H1 (cell line): ENCODE results near the gene ZNF248. TPM values are rescaled to one million over a fixed set of nuclear protein-coding genes. Genes with fewer than 3 reads are reported as not detected.

Experiments used
- CTCF ChIA-PET: fragments of 300-600 bp; sonication (Branson Sonifier 250); formaldehyde crosslinking; loops from one replicate; lab custom pipeline; 2021; ENCODE audit not compliant: partially characterized antibody; lab: Charles Lee
- POLR2A ChIA-PET: fragments of 300-600 bp; sonication (Branson Sonifier 250); formaldehyde crosslinking; loops from one replicate; lab custom pipeline; 2021; ENCODE audit warnings: inconsistent platforms; ENCODE audit not compliant: partially characterized antibody; lab: Charles Lee
- DNase-seq, 2 experiments: peaks; one replicate each; pipeline versions ENCODE4 v3.0.0 to v3.0.0-alpha.2; 2010 to 2022; ENCODE audit warnings: low spot score in 2 of 2, low read depth in 1 of 2, mixed read lengths in 1 of 2
- FAIRE-seq: peaks from 2 replicates; lab custom pipeline; 2011; peaks lifted over from hg19 to GRCh38; lab: Jason Lieb, UNC
- H2AFZ ChIP-seq: 2 replicates; pipeline ENCODE4 v1.8.1; 2012; ENCODE audit warnings: low read length, inconsistent platforms
- H2AK5ac ChIP-seq: 2 replicates; pipeline ENCODE4 v1.6.1; 2013; ENCODE audit warnings: low read depth, low read length
- H2BK120ac ChIP-seq: replicated peaks from 2 replicates; pipeline ENCODE3; 2013; ENCODE audit warnings: low read depth, low read length, inconsistent platforms
- H2BK12ac ChIP-seq: 2 replicates; pipeline ENCODE4 v1.6.1; 2013; ENCODE audit warnings: low read depth, low read length
- H2BK15ac ChIP-seq: 2 replicates; pipeline ENCODE4 v1.6.1; 2013; ENCODE audit warnings: low read length
- H2BK20ac ChIP-seq: 2 replicates; pipeline ENCODE4 v1.6.1; 2013; ENCODE audit warnings: low read length
- H2BK5ac ChIP-seq: 2 replicates; pipeline ENCODE4 v1.6.1; 2013; ENCODE audit warnings: low read depth, low read length
- H3K14ac ChIP-seq: 2 replicates; pipeline ENCODE4 v1.6.1; 2013; ENCODE audit warnings: inconsistent platforms; ENCODE audit not compliant: insufficient read length
- H3K18ac ChIP-seq: 2 replicates; pipeline ENCODE4 v1.6.1; 2013; ENCODE audit warnings: low read length; ENCODE audit errors: extremely low read depth
- H3K23ac ChIP-seq: 2 replicates; pipeline ENCODE4 v1.6.1; 2013; ENCODE audit warnings: inconsistent platforms; ENCODE audit not compliant: insufficient read length
- H3K23me2 ChIP-seq: 2 replicates; pipeline ENCODE4 v1.6.1; 2013; ENCODE audit warnings: low read depth, low read length
- H3K27ac ChIP-seq: 2 replicates; pipeline ENCODE4 v1.6.1; 2011; ENCODE audit warnings: low read depth, low read length, inconsistent platforms
- H3K27me3 ChIP-seq, 4 experiments: replicated peaks in 1 of 4; 1 replicate in 1 of 4; 2 replicates in 3 of 4; pipeline versions ENCODE4 v1.6.1 to v1.8.1; 2011 to 2013; ENCODE audit warnings: low read length in 3 of 4, mild to moderate bottlenecking in 3 of 4, inconsistent platforms in 2 of 4, mixed read lengths in 2 of 4, moderate library complexity in 1 of 4; ENCODE audit not compliant: control insufficient read depth in 3 of 4, insufficient read depth in 3 of 4; ENCODE audit errors: extremely low read depth in 1 of 4
- H3K36me3 ChIP-seq, 4 experiments: 2 replicates each; pipeline versions ENCODE4 v1.6.1 to v1.8.1; 2011 to 2013; ENCODE audit warnings: mild to moderate bottlenecking in 4 of 4, low read length in 3 of 4, moderate library complexity in 2 of 4, control low read depth in 1 of 4, inconsistent platforms in 1 of 4; ENCODE audit not compliant: insufficient read depth in 4 of 4, control insufficient read depth in 2 of 4
- H3K4ac ChIP-seq: replicated peaks from 2 replicates; pipeline ENCODE3; 2013; ENCODE audit warnings: low read length, low read depth, mixed read lengths, inconsistent platforms; ENCODE audit not compliant: insufficient read length
- H3K4me1 ChIP-seq, 4 experiments: replicated peaks in 1 of 4; 1 replicate in 1 of 4; 2 replicates in 3 of 4; pipeline versions ENCODE4 v1.6.1 to v1.8.1; 2011 to 2013; ENCODE audit warnings: low read length in 3 of 4, inconsistent platforms in 2 of 4, mixed read lengths in 1 of 4; ENCODE audit not compliant: insufficient read depth in 4 of 4, control insufficient read depth in 3 of 4
- H3K4me2 ChIP-seq, 2 experiments: 2 replicates each; pipeline versions ENCODE4 v1.6.1 to v1.8.1; 2011 to 2013; ENCODE audit warnings: low read depth in 2 of 2, low read length in 2 of 2, control low read depth in 1 of 2, inconsistent platforms in 1 of 2, mild to moderate bottlenecking in 1 of 2; ENCODE audit not compliant: insufficient read depth in 1 of 2
- H3K4me3 ChIP-seq, 4 experiments: fragments of 200-600, 300-600 bp in 1 of 4; sonication (generic), shearing (Covaris generic), sonication (Bioruptor Twin) in 1 of 4; 2 replicates each; pipeline versions ENCODE4 v1.5.1 to v1.8.1; 2011 to 2016; ENCODE audit warnings: low read length in 4 of 4, low read depth in 3 of 4, control low read depth in 2 of 4, inconsistent platforms in 2 of 4, mild to moderate bottlenecking in 2 of 4, mixed read lengths in 1 of 4, moderate library complexity in 1 of 4; ENCODE audit not compliant: insufficient read depth in 2 of 4; ENCODE audit errors: extremely low read depth in 1 of 4
- H3K56ac ChIP-seq: replicated peaks from 2 replicates; pipeline ENCODE3; 2013; ENCODE audit warnings: low read depth, mild to moderate bottlenecking, mixed read lengths, low read length, inconsistent platforms; ENCODE audit not compliant: insufficient read length
- H3K79me1 ChIP-seq: 2 replicates; pipeline ENCODE4 v1.6.1; 2013; ENCODE audit warnings: low read depth, low read length, control low read depth
- H3K79me2 ChIP-seq, 2 experiments: 2 replicates each; pipeline versions ENCODE4 v1.6.1 to v1.8.1; 2012 to 2013; ENCODE audit warnings: low read length in 2 of 2, mild to moderate bottlenecking in 2 of 2, inconsistent platforms in 1 of 2; ENCODE audit not compliant: insufficient read depth in 2 of 2, control insufficient read depth in 1 of 2
- H3K9ac ChIP-seq, 4 experiments: replicated peaks in 1 of 4; 1 replicate in 1 of 4; 2 replicates in 3 of 4; pipeline versions ENCODE4 v1.6.1 to v1.8.1; 2011 to 2013; ENCODE audit warnings: low read depth in 3 of 4, low read length in 3 of 4, control low read depth in 2 of 4, mild to moderate bottlenecking in 2 of 4, moderate library complexity in 2 of 4, inconsistent platforms in 1 of 4; ENCODE audit errors: extremely low read depth in 1 of 4
- H3K9me3 ChIP-seq, 2 experiments: 2 replicates each; pipeline versions ENCODE4 v1.6.1 to v1.8.1; 2012 to 2013; ENCODE audit warnings: mild to moderate bottlenecking in 2 of 2, moderate library complexity in 2 of 2, control low read depth in 1 of 2, inconsistent platforms in 1 of 2, low read depth in 1 of 2, low read length in 1 of 2, mixed read lengths in 1 of 2; ENCODE audit not compliant: insufficient read depth in 2 of 2
- H4K20me1 ChIP-seq, 2 experiments: replicated peaks in 1 of 2; 2 replicates each; pipeline versions ENCODE3 to v1.8.1; 2011 to 2013; ENCODE audit warnings: inconsistent platforms in 2 of 2, low read length in 2 of 2, mild to moderate bottlenecking in 1 of 2; ENCODE audit not compliant: insufficient read depth in 2 of 2, control insufficient read depth in 1 of 2
- H4K5ac ChIP-seq: 2 replicates; pipeline ENCODE4 v1.6.1; 2013; ENCODE audit warnings: low read length, low read depth, mixed read lengths, inconsistent platforms; ENCODE audit not compliant: insufficient read length
- H4K8ac ChIP-seq: 2 replicates; pipeline ENCODE4 v1.8.0; 2013; ENCODE audit warnings: mild to moderate bottlenecking, moderate library complexity, low read length, inconsistent platforms; ENCODE audit not compliant: insufficient read depth; ENCODE audit errors: extremely low read depth
- H4K91ac ChIP-seq: replicated peaks from 2 replicates; pipeline ENCODE3; 2013; ENCODE audit warnings: low read length, mixed read lengths, inconsistent platforms; ENCODE audit not compliant: insufficient read length
- FOSL1 ChIP-seq: IDR thresholded peaks from 2 replicates; pipeline ENCODE4 v1.6.1; 2011; ENCODE audit warnings: mild to moderate bottlenecking, low read depth, low read length, moderate library complexity; ENCODE audit not compliant: insufficient read depth
- JUN ChIP-seq: IDR thresholded peaks from 2 replicates; pipeline ENCODE4 v1.6.1; 2011; ENCODE audit warnings: low read depth, mild to moderate bottlenecking, improper control_type of control experiment, low read length
- NANOG ChIP-seq: IDR thresholded peaks from 2 replicates; pipeline ENCODE4 v1.6.1; 2011; ENCODE audit warnings: low read length, low read depth, mild to moderate bottlenecking, inconsistent platforms; ENCODE audit not compliant: insufficient read depth, poor library complexity, severe bottlenecking
- RNF2 ChIP-seq: fragments of 200-900, 300-1000 bp; sonication (generic); IDR thresholded peaks from 2 replicates; pipeline ENCODE4 v1.7.1; 2016; ENCODE audit warnings: borderline replicate concordance, low read depth, mild to moderate bottlenecking, antibody characterized with exemption, low read length; ENCODE audit not compliant: poor library complexity, severe bottlenecking; ENCODE audit errors: missing control alignments
- WGBS, 2 experiments: shearing (Covaris generic) in 1 of 2; methylation state at CpG; one replicate each; pipeline versions ENCODE4 v1.1.6 to v1.1.7; 2013 to 2015; ENCODE audit warnings: low lambda C conversion rate in 2 of 2, mixed read lengths in 2 of 2, inconsistent platforms in 1 of 2, low coverage in 1 of 2, missing lambda C conversion rate in 1 of 2; ENCODE audit not compliant: insufficient replicate concordance in 2 of 2, insufficient coverage in 1 of 2, insufficient read length in 1 of 2; ENCODE audit errors: extremely low coverage in 1 of 2, missing lambda C conversion rate in 1 of 2; 5-methylcytosine and 5-hydroxymethylcytosine counted together
- polyA plus RNA-seq, 7 experiments: library from polyadenylated mRNA; depleted of rRNA in 3 of 7; stranded (reverse) in 5 of 7; unstranded in 2 of 7; fragments of >200 nt in 5 of 7; fragments of 200-250 nt in 2 of 7; gene quantifications; 1 replicate in 5 of 7; 2 replicates in 1 of 7; 4 replicates in 1 of 7; pipeline versions ENCODE4 v1.2.1 to v1.2.3, GENCODE V29; 2011 to 2013; ENCODE audit warnings: missing spikeins in 2 of 7, mixed read lengths in 2 of 7
- total RNA-seq: library from RNA; stranded (reverse); fragmentation: NEBNext Ultra II Directional; extraction: Animal tissue kit (Norgen Biotek cat#: 25700); gene quantifications from 2 replicates; pipeline ENCODE4 v1.2.1, GENCODE V29; 2021

ZNF248 gene
- total and polyA plus RNA-seq, 2 of the 8 experiments (the other 6 are each of a cell fraction or from before 2014, with no cell fraction given), result 9.1 TPM; not detected in 1

DNA sequence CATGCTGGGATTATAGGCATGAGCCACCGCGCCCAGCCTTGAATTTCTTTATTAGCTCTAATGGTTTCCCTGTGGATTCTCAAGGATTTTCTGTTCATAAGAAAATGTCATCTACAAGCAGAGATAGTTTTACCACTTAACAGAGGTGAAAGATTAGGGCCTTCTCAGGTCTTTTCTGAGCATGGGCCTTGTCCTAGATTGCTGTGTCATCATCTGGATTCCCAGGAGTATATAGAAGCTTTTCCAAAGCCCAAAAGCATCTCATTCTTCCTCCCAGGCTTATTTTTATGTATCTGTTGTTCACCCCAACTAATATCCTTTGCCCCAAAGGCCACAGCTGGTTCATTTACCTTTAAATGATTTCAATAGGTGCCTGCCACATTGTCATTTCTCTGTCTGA is 13.7 kb upstream of the ZNF248 start:
- H3K4ac ChIP-seq, result no peak overlapping the region
- no peak overlapping the region for H2BK5ac ChIP-seq
- no peak overlapping the region for H3K18ac ChIP-seq
- H2AK5ac ChIP-seq, result no peak overlapping the region
- FAIRE-seq (no peak), DNase-seq (no peak)
- ChIA-PET POLR2A (no interaction called here), CTCF (no interaction called here)
- H3K14ac ChIP-seq, result no peak overlapping the region
- H4K91ac ChIP-seq, result no peak overlapping the region
- no peaks in the 10 kb centered on the region for H3K4me1 ChIP-seq
- H4K20me1 ChIP-seq, result no peaks in the 10 kb centered on the region
- H3K27ac ChIP-seq, result no peak overlapping the region
- no peak overlapping the region for H2BK15ac ChIP-seq
- no peak overlapping the region for H2BK12ac ChIP-seq
- H2AFZ ChIP-seq, result no peak overlapping the region
- no peak overlapping the region for H2BK120ac ChIP-seq
- no peak overlapping the region for H4K8ac ChIP-seq
- no peaks in the 10 kb centered on the region for H3K23me2 ChIP-seq
- H3K56ac ChIP-seq, result no peak overlapping the region
- no peaks in the 10 kb centered on the region for H3K27me3 ChIP-seq
- no peak overlapping the region for H3K23ac ChIP-seq
- peaks cover 55 to 78% of the 10 kb centered on the region in 2 experiments for H3K9me3 ChIP-seq
- H2BK20ac ChIP-seq, result no peak overlapping the region
- no peaks in the 10 kb centered on the region for H3K79me1 ChIP-seq
- H3K9ac ChIP-seq, result no peak overlapping the region
- H3K79me2 ChIP-seq, result no peaks in the 10 kb centered on the region
- H3K4me2 ChIP-seq, result no peak overlapping the region
- H4K5ac ChIP-seq, result no peak overlapping the region
- H3K4me3 ChIP-seq, result no peak overlapping the region
- H3K36me3 ChIP-seq, result no peaks in the 10 kb centered on the region
- 50% methylated on average over 2 of the region's 2 CpGs; no CpG with 5 or more reads in 1 of the 2 experiments for WGBS, 2 experiments
- TF ChIP-seq RNF2, result no peak
- TF ChIP-seq JUN, result no peak
- no peak for TF ChIP-seq NANOG
- no peak for TF ChIP-seq FOSL1
